ENCODE measurements around the gene UBAC2.
A peak's percentile ranks its signal among the peaks of the same experiment; 100 is the strongest.

The UBAC2 gene

DNA sequence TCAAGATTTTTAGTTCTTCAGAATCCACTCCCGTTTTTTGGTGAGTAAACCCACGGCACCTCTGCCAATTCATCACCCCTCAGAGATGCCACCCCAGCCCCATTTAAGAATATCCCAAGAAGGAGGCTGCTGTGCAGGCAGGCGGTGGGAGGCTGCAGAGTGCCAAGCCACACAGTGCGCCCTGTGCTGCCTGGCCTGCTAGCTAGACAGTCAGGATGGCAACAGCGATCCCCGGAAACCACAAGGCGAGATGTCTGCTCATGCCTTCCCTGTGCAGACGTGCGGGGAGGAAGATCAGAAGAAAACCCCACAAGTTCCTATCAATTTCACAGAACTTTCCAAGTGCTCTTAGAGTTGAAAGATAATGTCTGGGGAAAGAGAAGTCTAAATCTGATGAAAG, 171.3 kb downstream of the UBAC2 start:
- DNase-seq (ENCODE audit: insufficient read length, low spot score) (no peak), FAIRE-seq (peak; percentile 91)
- no peak for TF ChIP-seq PAX5 (IDR thresholded peaks at IDR 0.05; ENCODE audit: insufficient read depth, low read length, severe bottlenecking)
- TF ChIP-seq POLR2AphosphoS5 (IDR thresholded peaks at IDR 0.05; ENCODE audit: low read depth, low read length), result no peak
- TF ChIP-seq TAF1 (IDR thresholded peaks at IDR 0.05; ENCODE audit: low read depth, low read length), result no peak
- TF ChIP-seq SPI1 (IDR thresholded peaks at IDR 0.05; ENCODE audit: low read depth, low read length), result no peak
- no peak for TF ChIP-seq POLR2A (IDR thresholded peaks at IDR 0.05; ENCODE audit: low read depth, low read length)
- no peak for TF ChIP-seq POU2F2 (IDR thresholded peaks at IDR 0.05; ENCODE audit: low read depth, low read length)

DNA sequence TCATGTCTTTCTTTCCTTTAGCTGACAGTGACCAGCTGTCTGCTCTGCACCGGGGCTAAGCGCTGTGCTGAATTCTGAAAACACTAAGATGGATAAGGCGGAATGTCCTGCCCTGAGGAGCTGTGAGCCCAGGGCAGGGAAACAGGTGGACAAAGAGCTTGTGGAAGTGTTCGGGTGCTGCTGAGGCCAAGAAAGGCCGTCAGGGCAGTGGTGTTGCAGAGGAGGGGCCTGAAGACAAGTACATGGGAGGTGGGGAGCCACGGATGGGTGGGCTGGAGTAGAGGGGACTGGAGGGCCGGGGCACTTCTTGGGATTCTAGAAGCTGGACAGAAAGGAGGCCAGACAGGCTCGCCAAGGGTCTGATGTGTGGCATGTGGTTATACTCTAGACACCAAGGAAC, 172.8 kb downstream of the UBAC2 start:
- no peak for TF ChIP-seq SPI1 (IDR thresholded peaks at IDR 0.05; ENCODE audit: low read depth, low read length)
- TF ChIP-seq POLR2A (IDR thresholded peaks at IDR 0.05; ENCODE audit: low read depth, low read length), result no peak
- TF ChIP-seq POLR2AphosphoS5 (IDR thresholded peaks at IDR 0.05; ENCODE audit: low read depth, low read length), result no peak
- no peak for TF ChIP-seq POU2F2 (IDR thresholded peaks at IDR 0.05; ENCODE audit: low read depth, low read length)
- TF ChIP-seq PAX5 (IDR thresholded peaks at IDR 0.05; ENCODE audit: insufficient read depth, low read length, severe bottlenecking), result no peak
- no peak for TF ChIP-seq TAF1 (IDR thresholded peaks at IDR 0.05; ENCODE audit: low read depth, low read length)
- FAIRE-seq (no peak), DNase-seq (ENCODE audit: insufficient read length, low spot score) (no peak)

DNA sequence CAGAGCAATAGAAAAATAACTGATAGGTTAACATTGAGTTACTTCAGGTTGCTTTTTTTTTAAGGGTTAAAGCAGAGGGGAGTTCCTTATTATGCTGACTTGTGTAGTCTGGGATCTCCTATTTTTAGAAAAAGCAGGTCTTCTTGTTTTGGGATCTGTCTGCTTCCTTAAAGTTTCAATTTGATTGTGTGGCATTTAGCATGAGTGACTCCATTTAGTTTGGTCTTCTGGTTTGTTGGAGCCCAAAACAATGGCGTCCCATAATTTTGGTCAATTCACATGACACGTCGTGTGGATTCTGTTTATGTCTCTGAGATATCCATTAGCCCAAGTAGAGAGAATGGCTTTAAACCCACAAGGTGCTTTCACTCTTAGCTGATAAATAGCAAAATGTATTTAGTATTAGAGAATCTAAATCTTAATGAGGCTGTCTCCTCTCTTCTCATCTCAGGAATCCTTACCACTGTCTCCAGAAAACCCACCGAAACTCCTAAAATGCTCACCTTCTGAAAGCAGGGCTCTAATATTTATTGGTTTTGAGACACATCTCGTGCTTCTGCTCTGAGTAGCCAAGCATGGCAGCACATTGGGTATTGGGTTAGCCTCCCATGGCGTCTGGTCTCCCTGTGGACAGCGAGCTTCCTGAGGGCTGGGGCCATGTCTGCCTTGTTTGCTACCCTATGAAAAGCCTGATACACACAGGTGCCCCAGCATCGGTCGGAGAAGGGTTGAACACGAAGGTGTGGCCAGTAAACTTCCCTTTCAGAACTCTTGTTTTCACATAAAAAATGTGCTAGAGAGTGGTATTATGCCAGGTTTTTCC, 173.7 kb downstream of the UBAC2 start:
- TF ChIP-seq PAX5 (IDR thresholded peaks at IDR 0.05; ENCODE audit: insufficient read depth, low read length, severe bottlenecking) (peak; percentile 66), SPI1 (IDR thresholded peaks at IDR 0.05; ENCODE audit: low read depth, low read length) (no peak), POU2F2 (IDR thresholded peaks at IDR 0.05; ENCODE audit: low read depth, low read length) (no peak), TAF1 (IDR thresholded peaks at IDR 0.05; ENCODE audit: low read depth, low read length) (no peak), POLR2AphosphoS5 (IDR thresholded peaks at IDR 0.05; ENCODE audit: low read depth, low read length) (no peak)
- peak; percentile 91 for FAIRE-seq
- no peak for DNase-seq (ENCODE audit: insufficient read length, low spot score)

DNA sequence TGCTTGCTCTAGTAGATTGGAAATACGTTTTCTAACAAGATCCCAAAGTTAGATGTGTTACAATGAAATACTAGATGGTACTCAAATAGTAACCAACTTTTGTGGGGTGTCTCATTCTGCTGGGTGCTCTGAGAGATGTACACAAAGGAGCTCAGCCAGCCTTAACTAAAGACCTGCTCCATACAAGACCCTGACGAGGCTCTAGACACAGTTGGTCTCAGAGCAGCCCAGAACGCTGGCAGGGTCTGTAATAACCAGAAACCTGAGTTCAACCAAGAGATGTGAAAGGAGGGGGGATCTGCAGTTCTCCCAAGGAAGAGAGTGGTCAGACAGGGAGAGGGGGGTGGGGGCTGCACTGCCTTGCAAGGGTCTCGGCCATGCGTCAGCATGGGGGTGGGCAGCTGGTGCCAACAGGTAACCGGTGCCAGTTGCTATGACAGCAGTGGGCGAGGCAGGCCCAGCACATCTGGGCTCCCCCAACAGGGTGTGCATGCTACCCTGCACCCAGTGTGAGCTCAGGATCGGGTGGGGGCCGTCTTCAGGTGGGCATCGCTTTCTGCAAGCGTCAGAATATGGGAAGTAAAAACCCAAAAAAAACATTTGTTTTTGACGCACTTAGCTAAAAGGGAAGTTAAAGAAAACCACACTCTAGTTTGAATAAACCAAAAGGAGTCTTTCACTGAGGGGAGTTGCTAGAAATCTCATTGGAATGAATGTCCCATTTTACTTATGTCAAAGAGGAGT, 174.5 kb downstream of the UBAC2 start:
- TF ChIP-seq SPI1 (IDR thresholded peaks at IDR 0.05; ENCODE audit: low read depth, low read length), result no peak
- TF ChIP-seq POLR2A (IDR thresholded peaks at IDR 0.05; ENCODE audit: low read depth, low read length), result no peak
- no peak for TF ChIP-seq POLR2AphosphoS5 (IDR thresholded peaks at IDR 0.05; ENCODE audit: low read depth, low read length)
- no peak for TF ChIP-seq PAX5 (IDR thresholded peaks at IDR 0.05; ENCODE audit: insufficient read depth, low read length, severe bottlenecking)
- TF ChIP-seq TAF1 (IDR thresholded peaks at IDR 0.05; ENCODE audit: low read depth, low read length), result no peak
- no peak for TF ChIP-seq POU2F2 (IDR thresholded peaks at IDR 0.05; ENCODE audit: low read depth, low read length)
- no peak for DNase-seq (ENCODE audit: insufficient read length, low spot score)
- no peak for FAIRE-seq

DNA sequence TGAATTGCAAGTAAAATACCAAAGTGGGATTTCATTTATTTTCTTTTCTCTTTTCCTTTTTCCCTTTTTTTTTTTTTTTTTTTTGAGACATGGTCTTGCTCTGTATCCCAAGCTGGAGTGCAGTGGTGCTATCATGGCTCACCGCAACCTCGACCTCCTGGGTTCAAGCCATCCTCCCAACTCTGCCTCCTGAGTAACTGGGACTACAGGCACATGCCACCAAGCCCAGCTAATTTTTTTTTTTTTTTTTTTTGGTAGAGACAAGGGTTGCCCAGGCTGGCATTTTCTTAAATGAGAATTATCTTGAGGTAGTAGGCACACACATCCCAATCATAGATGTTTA, 175.1 kb downstream of the UBAC2 start:
- no peak for DNase-seq (ENCODE audit: insufficient read length, low spot score)
- no peak for TF ChIP-seq POLR2A (IDR thresholded peaks at IDR 0.05; ENCODE audit: low read depth, low read length)
- no peak for TF ChIP-seq SPI1 (IDR thresholded peaks at IDR 0.05; ENCODE audit: low read depth, low read length)
- TF ChIP-seq POU2F2 (IDR thresholded peaks at IDR 0.05; ENCODE audit: low read depth, low read length), result no peak
- no peak for TF ChIP-seq TAF1 (IDR thresholded peaks at IDR 0.05; ENCODE audit: low read depth, low read length)
- TF ChIP-seq PAX5 (IDR thresholded peaks at IDR 0.05; ENCODE audit: insufficient read depth, low read length, severe bottlenecking), result no peak
- no peak for TF ChIP-seq POLR2AphosphoS5 (IDR thresholded peaks at IDR 0.05; ENCODE audit: low read depth, low read length)
- peak; percentile 66 for FAIRE-seq

DNA sequence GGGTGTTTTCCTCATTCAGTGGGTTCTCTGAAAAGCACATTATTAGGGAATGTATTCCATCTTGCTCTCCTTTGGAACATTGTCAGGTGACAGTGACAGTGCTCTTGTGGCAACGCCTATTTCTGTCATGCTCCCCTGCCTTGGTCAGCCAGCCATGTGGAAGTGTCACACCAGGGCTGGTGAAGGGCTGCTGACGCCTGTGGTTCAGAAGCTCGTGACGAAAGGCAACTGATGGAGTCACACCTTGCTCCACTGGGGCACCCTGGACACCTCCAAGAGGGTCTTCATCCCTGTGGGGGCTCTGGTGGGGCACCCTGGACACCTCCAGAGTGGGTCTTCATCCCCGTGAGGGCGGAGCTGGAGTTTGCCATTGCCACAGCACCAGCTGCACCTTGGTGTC, 175.5 kb downstream of the UBAC2 start:
- peak; percentile 97 for TF ChIP-seq PAX5 (IDR thresholded peaks at IDR 0.05; ENCODE audit: insufficient read depth, low read length, severe bottlenecking)
- TF ChIP-seq POLR2AphosphoS5 (IDR thresholded peaks at IDR 0.05; ENCODE audit: low read depth, low read length), result peak; percentile 64; the same call in 1 of the 2 replicates
- TF ChIP-seq SPI1 (IDR thresholded peaks at IDR 0.05; ENCODE audit: low read depth, low read length), result peak; percentile 31; the same call in 1 of the 2 replicates
- TF ChIP-seq POLR2A (IDR thresholded peaks at IDR 0.05; ENCODE audit: low read depth, low read length), result no peak
- TF ChIP-seq TAF1 (IDR thresholded peaks at IDR 0.05; ENCODE audit: low read depth, low read length), result no peak
- TF ChIP-seq POU2F2 (IDR thresholded peaks at IDR 0.05; ENCODE audit: low read depth, low read length), result no peak
- FAIRE-seq (peak; percentile 97), DNase-seq (ENCODE audit: insufficient read length, low spot score) (peak; percentile 51)

DNA sequence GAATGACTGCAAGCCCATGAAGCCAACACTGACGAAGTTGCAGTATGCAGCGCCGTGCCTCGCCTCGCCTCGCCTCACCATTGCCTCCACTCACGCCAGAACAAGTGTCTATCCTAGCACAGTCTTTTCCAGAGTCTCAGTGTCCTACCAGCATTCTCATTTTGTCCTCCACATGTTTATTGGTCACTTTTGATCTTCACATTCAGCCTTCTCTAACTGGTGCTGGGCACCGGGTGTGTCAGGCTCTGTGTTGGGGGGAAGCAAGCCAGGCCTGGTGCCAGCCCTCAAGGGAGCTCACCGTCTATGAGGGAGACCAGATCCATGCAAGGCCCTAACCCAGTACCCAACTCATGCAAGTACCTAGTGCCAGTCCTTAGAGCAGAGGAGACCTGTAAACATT, 176.3 kb downstream of the UBAC2 start:
- no peak for DNase-seq (ENCODE audit: insufficient read length, low spot score)
- FAIRE-seq, result peak; percentile 50
- TF ChIP-seq SPI1 (IDR thresholded peaks at IDR 0.05; ENCODE audit: low read depth, low read length) (no peak), TAF1 (IDR thresholded peaks at IDR 0.05; ENCODE audit: low read depth, low read length) (no peak), PAX5 (IDR thresholded peaks at IDR 0.05; ENCODE audit: insufficient read depth, low read length, severe bottlenecking) (no peak), POLR2A (IDR thresholded peaks at IDR 0.05; ENCODE audit: low read depth, low read length) (no peak), POLR2AphosphoS5 (IDR thresholded peaks at IDR 0.05; ENCODE audit: low read depth, low read length) (no peak), POU2F2 (IDR thresholded peaks at IDR 0.05; ENCODE audit: low read depth, low read length) (no peak)

DNA sequence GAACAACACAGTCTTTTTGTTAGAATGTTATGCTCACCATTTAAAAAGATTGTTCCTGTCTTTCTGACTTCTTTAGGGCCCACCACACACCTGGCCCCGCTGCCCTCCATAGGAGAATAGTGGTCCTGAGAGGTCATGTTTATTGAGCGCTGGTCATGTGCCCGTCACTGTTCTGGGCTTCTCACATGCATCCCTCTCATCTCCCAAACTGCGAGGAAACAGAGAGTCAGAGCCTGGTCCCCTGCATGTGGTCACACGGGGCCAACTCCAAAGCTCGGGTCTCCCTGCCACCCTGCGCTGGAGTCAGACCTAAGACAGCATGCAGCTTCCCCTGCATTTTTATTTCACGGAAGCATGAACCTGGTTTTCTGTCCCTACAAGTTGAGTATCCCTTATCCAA, 177.0 kb downstream of the UBAC2 start:
- TF ChIP-seq POU2F2 (IDR thresholded peaks at IDR 0.05; ENCODE audit: low read depth, low read length) (no peak), TAF1 (IDR thresholded peaks at IDR 0.05; ENCODE audit: low read depth, low read length) (no peak), POLR2AphosphoS5 (IDR thresholded peaks at IDR 0.05; ENCODE audit: low read depth, low read length) (no peak), POLR2A (IDR thresholded peaks at IDR 0.05; ENCODE audit: low read depth, low read length) (no peak), SPI1 (IDR thresholded peaks at IDR 0.05; ENCODE audit: low read depth, low read length) (no peak), PAX5 (IDR thresholded peaks at IDR 0.05; ENCODE audit: insufficient read depth, low read length, severe bottlenecking) (no peak)
- no peak for FAIRE-seq
- no peak for DNase-seq (ENCODE audit: insufficient read length, low spot score)
